ENCODE measurements around the gene GNPTG.

GRCh38 chr16:1345651-1346421 lies 5.9 kb upstream of the GNPTG start:
- TF ChIP-seq CTCF (IDR thresholded peaks at IDR 0.05) (no peak), EZH2 (IDR thresholded peaks at IDR 0.05; ENCODE audit: borderline replicate concordance, insufficient read depth, low read depth, low read length, poor library complexity, severe bottlenecking) (no peak)
